IMR-90 (cell line): ENCODE data around the gene VEGFA.

Source experiments
- CEBPB ChIP-seq: IDR thresholded peaks from 2 replicates; pipeline ENCODE4 v1.6.1; 2012; ENCODE audit warnings: low read depth, low read length, improper control_type of control experiment
- MAFK ChIP-seq: IDR thresholded peaks from 2 replicates; pipeline ENCODE4 v1.6.1; 2012; ENCODE audit warnings: low read depth, low read length, improper control_type of control experiment
- MAZ ChIP-seq: IDR thresholded peaks from 2 replicates; pipeline ENCODE4 v1.6.1; 2012; ENCODE audit warnings: low read depth, mild to moderate bottlenecking, low read length, improper control_type of control experiment, moderate library complexity, borderline replicate concordance
- POLR2A ChIP-seq: IDR thresholded peaks from 2 replicates; pipeline ENCODE4 v1.6.1; 2012; ENCODE audit warnings: mild to moderate bottlenecking, low read depth, low read length
- RAD21 ChIP-seq: IDR thresholded peaks from 2 replicates; pipeline ENCODE4 v1.6.1; 2012; ENCODE audit warnings: low read length, improper control_type of control experiment
- RFX5 ChIP-seq: IDR thresholded peaks from 2 replicates; pipeline ENCODE4 v1.8.0; 2012; ENCODE audit warnings: low read depth, mild to moderate bottlenecking, low read length, moderate library complexity
- SMC3 ChIP-seq: fragments of 150-350 bp; IDR thresholded peaks from 2 replicates; pipeline ENCODE4 v1.6.1; 2016; ENCODE audit warnings: low read depth, mild to moderate bottlenecking, antibody characterized with exemption, low read length, moderate library complexity
- TF ChIP-seq, protein P1 (sequence below): conservative IDR thresholded peaks from 2 replicates; pipeline ENCODE4 v1.5.1; 2012; ENCODE audit warnings: mild to moderate bottlenecking, low read depth, low read length, improper control_type of control experiment
- TF ChIP-seq, protein P2 (sequence below): fragments of 150-350 bp; IDR thresholded peaks from 2 replicates; pipeline ENCODE4 v1.6.1; 2017; ENCODE audit warnings: mild to moderate bottlenecking, antibody characterized with exemption, low read length, low read depth
- TF ChIP-seq, protein P3 (sequence below): fragments of 150-350 bp; IDR thresholded peaks from 2 replicates; pipeline ENCODE4 v1.6.1; 2016; ENCODE audit warnings: low read depth, mild to moderate bottlenecking, low read length, moderate library complexity, borderline replicate concordance

DNA sequence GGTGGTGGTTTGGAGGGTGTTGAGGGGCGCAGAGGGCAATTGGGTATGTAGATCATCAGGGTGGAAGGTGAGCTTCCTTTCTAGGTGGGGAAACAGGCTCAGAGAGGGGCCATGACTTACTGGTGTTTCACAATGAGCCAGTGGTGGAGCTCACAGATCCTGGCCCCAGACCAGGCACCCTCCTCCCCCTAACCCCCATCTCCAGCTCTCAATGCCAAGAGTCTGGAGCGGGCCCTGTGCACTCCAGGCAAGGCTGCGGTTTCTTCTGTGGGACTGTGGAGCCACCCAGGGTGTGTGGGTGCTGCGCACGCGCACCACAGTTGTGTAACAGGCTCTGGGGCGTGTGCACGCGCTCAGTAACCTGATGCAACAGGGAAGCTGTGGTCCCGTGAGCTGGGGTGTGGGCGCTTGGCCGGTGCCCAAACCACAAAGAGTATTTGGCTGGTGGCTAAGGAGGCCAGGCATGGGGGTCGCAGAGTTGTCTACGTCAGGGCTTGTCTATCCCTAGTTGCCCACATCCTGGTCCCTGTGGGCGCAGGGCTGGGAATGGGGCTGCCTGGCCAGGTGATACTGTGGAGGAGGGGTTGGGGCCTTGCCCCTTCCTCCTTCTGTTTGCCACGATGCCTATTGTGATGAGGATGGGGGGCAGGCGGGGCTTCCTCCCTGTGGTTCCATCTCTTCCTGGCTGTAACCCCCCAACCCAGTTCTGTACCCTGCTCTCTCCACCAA is 44.9 kb upstream of the VEGFA start:
- TF ChIP-seq MAZ (peak; percentile 65; the same call in 1 of the 2 replicates), RFX5 (peak; percentile 86), SMC3 (no peak), POLR2A (no peak), RAD21 (0 out of 2 replicates have a peak, but pooled peaks have one; percentile 11), CEBPB (peak; percentile 98), MAFK (no peak)
- TF ChIP-seq, protein P1, sequence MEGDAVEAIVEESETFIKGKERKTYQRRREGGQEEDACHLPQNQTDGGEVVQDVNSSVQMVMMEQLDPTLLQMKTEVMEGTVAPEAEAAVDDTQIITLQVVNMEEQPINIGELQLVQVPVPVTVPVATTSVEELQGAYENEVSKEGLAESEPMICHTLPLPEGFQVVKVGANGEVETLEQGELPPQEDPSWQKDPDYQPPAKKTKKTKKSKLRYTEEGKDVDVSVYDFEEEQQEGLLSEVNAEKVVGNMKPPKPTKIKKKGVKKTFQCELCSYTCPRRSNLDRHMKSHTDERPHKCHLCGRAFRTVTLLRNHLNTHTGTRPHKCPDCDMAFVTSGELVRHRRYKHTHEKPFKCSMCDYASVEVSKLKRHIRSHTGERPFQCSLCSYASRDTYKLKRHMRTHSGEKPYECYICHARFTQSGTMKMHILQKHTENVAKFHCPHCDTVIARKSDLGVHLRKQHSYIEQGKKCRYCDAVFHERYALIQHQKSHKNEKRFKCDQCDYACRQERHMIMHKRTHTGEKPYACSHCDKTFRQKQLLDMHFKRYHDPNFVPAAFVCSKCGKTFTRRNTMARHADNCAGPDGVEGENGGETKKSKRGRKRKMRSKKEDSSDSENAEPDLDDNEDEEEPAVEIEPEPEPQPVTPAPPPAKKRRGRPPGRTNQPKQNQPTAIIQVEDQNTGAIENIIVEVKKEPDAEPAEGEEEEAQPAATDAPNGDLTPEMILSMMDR = no peak
- TF ChIP-seq, protein P2, sequence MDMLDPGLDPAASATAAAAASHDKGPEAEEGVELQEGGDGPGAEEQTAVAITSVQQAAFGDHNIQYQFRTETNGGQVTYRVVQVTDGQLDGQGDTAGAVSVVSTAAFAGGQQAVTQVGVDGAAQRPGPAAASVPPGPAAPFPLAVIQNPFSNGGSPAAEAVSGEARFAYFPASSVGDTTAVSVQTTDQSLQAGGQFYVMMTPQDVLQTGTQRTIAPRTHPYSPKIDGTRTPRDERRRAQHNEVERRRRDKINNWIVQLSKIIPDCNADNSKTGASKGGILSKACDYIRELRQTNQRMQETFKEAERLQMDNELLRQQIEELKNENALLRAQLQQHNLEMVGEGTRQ = peak; percentile 68
- TF ChIP-seq, protein P3, sequence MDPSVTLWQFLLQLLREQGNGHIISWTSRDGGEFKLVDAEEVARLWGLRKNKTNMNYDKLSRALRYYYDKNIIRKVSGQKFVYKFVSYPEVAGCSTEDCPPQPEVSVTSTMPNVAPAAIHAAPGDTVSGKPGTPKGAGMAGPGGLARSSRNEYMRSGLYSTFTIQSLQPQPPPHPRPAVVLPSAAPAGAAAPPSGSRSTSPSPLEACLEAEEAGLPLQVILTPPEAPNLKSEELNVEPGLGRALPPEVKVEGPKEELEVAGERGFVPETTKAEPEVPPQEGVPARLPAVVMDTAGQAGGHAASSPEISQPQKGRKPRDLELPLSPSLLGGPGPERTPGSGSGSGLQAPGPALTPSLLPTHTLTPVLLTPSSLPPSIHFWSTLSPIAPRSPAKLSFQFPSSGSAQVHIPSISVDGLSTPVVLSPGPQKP = no peak
